Breast epithelium (tissue), 4 donors: Measurements from ENCODE around the gene ZNF329. TPM values are rescaled to one million over a fixed set of nuclear protein-coding genes. Genes with fewer than 3 reads are reported as not detected.
A peak's percentile ranks its signal among the peaks of the same experiment; 100 is the strongest.

Experiments
- DNase-seq, 2 donors: peaks; one replicate each; pipeline ENCODE4 v3.0.0-alpha.2; 2019; ENCODE audit warnings: low spot score in 2 of 2
- H3K27ac ChIP-seq, 2 donors: fragments of 200-600 bp; sonication (generic) in 1 of 2; one replicate each; pipeline ENCODE4 v1.5.1; 2016 to 2019; ENCODE audit warnings: mild to moderate bottlenecking in 1 of 2
- H3K27me3 ChIP-seq, 2 donors: fragments of 200-600 bp; sonication (generic) in 1 of 2; one replicate each; pipeline versions ENCODE4 v1.5.1 to v1.6.0; 2017 to 2019; ENCODE audit warnings: control low read depth in 1 of 2, mild to moderate bottlenecking in 1 of 2
- H3K36me3 ChIP-seq: fragments of 200-600 bp; one replicate; pipeline ENCODE4 v1.5.1; 2019
- H3K4me1 ChIP-seq, 2 donors: fragments of 200-600 bp; sonication (generic); one replicate each; pipeline ENCODE4 v1.5.1; 2016 to 2019; ENCODE audit warnings: control low read depth in 1 of 2
- H3K4me3 ChIP-seq, 3 donors: fragments of 200-600 bp; sonication (generic); 1 replicate in 2 of 3; 2 replicates in 1 of 3; pipeline ENCODE4 v1.5.1; 2016 to 2019; ENCODE audit warnings: mild to moderate bottlenecking in 3 of 3, moderate library complexity in 2 of 3
- H3K9me3 ChIP-seq, 2 donors: fragments of 200-600 bp; sonication (generic) in 1 of 2; one replicate each; pipeline ENCODE4 v1.5.1; 2016 to 2019; ENCODE audit warnings: control low read depth in 1 of 2
- POLR2A ChIP-seq: fragments of 450-650 bp; IDR thresholded peaks from one replicate; pipeline ENCODE4 v1.6.1; 2016; ENCODE audit warnings: antibody characterized with exemption, mild to moderate bottlenecking, moderate library complexity
- POLR2AphosphoS5 ChIP-seq, 3 donors: sonication (generic); formaldehyde crosslinking; IDR thresholded peaks; one replicate each; pipeline ENCODE4 v1.6.1; 2017; ENCODE audit warnings: antibody characterized with exemption in 3 of 3
- intact Hi-C: fragments of 100-400 bp; cut with DNase I; formaldehyde crosslinking; loops from one replicate; pipeline ENCODE4 v1.15.1; 2023; ENCODE audit warnings: low total_unique reads
- total RNA-seq, 3 donors: library from RNA; depleted of rRNA; stranded (reverse); fragments of >200 nt; gene quantifications; one replicate each; pipeline ENCODE4 v1.1.0, GENCODE V29; 2016
- TF ChIP-seq, protein P1 (sequence below), 3 donors: fragments of 450-650 bp; IDR thresholded peaks; one replicate each; pipeline ENCODE4 v1.5.1; 2016 to 2017; ENCODE audit warnings: antibody characterized with exemption in 3 of 3, mild to moderate bottlenecking in 3 of 3, moderate library complexity in 3 of 3

The ZNF329 gene
- total RNA-seq, 3 donors from 2014 or later: 6.9 to 20.8 (median 13.8) TPM

DNA sequence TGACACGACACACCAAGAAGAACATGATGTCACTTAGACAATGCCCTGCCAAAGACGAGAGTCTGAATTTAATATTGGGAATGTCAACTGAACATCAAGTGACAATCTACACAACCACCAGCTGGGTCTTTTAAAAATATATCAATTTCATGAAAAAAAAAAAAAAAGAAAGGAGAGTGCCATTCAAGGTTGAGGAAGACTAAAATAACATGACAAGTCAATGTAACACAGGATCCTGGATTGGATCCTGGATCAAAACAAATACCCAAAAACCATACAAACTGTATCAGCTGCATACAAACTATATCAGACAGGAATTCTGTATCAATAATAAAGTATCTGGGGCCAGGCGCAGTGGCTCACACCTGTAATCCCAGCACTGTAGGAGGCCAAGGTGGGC lies 4.7 kb downstream of the ZNF329 start:
- Histone ChIP-seq H3K27me3 (no peaks in the 10 kb centered on the region), H3K9me3 (peaks cover 68 to 70% of the 10 kb centered on the region in 2 donors), H3K4me1 (peaks cover 0 to 6% of the 10 kb centered on the region in 2 donors), H3K36me3 (peaks cover 13% of the 10 kb centered on the region), H3K27ac (no peak overlapping the region), H3K4me3 (no peak overlapping the region)
- no peak for TF ChIP-seq POLR2A
- TF ChIP-seq POLR2AphosphoS5 (IDR thresholded peaks at IDR 0.05): no peak
- TF ChIP-seq, protein P1, sequence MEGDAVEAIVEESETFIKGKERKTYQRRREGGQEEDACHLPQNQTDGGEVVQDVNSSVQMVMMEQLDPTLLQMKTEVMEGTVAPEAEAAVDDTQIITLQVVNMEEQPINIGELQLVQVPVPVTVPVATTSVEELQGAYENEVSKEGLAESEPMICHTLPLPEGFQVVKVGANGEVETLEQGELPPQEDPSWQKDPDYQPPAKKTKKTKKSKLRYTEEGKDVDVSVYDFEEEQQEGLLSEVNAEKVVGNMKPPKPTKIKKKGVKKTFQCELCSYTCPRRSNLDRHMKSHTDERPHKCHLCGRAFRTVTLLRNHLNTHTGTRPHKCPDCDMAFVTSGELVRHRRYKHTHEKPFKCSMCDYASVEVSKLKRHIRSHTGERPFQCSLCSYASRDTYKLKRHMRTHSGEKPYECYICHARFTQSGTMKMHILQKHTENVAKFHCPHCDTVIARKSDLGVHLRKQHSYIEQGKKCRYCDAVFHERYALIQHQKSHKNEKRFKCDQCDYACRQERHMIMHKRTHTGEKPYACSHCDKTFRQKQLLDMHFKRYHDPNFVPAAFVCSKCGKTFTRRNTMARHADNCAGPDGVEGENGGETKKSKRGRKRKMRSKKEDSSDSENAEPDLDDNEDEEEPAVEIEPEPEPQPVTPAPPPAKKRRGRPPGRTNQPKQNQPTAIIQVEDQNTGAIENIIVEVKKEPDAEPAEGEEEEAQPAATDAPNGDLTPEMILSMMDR (IDR thresholded peaks at IDR 0.05): no peak
- intact Hi-C loops: no loop called here
- no peak for DNase-seq

GRCh38 chr19:58134244-58134643 lies 16.3 kb downstream of the ZNF329 start:
- Histone ChIP-seq H3K9me3 (peaks cover 97 to 100% of the 10 kb centered on the region in 2 donors), H3K4me3 (peak overlapping the region in 1 of 3 donors; percentile 33), H3K27ac (no peak overlapping the region), H3K27me3 (no peaks in the 10 kb centered on the region), H3K36me3 (peaks cover 26% of the 10 kb centered on the region), H3K4me1 (no peaks in the 10 kb centered on the region)
- intact Hi-C loops: no loop called here
- DNase-seq: no peak
- TF ChIP-seq, protein P1 (IDR thresholded peaks at IDR 0.05): no peak
- no peak for TF ChIP-seq POLR2A
- TF ChIP-seq POLR2AphosphoS5 (IDR thresholded peaks at IDR 0.05): no peak

DNA sequence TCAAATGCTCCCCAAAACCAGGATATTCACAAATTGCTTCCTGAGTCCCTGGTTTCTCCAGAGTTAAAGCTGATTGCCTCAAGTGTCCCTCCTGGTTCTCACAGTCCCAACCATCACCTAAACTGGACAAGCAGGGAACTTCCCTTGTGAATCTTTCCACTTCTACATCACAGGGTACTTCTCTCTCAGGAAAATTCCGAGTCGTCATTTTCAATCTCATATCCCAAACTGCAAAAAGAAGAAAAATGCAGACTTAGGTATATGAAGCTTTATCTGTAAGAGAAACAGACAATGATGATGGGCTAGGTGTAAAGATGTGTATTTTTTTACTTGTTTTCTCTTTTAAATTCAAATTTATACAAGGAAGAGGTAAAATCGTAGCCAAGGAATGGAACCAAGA lies 21.3 kb downstream of the ZNF329 start:
- intact Hi-C loops: no loop called here
- Histone ChIP-seq H3K27ac (no peak overlapping the region), H3K4me1 (no peaks in the 10 kb centered on the region), H3K9me3 (peaks cover 100% of the 10 kb centered on the region in 2 donors), H3K4me3 (peak overlapping the region in 1 of 3 donors; percentile 24), H3K36me3 (peaks cover 35% of the 10 kb centered on the region), H3K27me3 (no peaks in the 10 kb centered on the region)
- DNase-seq: no peak
- TF ChIP-seq, protein P1 (IDR thresholded peaks at IDR 0.05): no peak
- no peak for TF ChIP-seq POLR2A
- no peak for TF ChIP-seq POLR2AphosphoS5 (IDR thresholded peaks at IDR 0.05)

DNA sequence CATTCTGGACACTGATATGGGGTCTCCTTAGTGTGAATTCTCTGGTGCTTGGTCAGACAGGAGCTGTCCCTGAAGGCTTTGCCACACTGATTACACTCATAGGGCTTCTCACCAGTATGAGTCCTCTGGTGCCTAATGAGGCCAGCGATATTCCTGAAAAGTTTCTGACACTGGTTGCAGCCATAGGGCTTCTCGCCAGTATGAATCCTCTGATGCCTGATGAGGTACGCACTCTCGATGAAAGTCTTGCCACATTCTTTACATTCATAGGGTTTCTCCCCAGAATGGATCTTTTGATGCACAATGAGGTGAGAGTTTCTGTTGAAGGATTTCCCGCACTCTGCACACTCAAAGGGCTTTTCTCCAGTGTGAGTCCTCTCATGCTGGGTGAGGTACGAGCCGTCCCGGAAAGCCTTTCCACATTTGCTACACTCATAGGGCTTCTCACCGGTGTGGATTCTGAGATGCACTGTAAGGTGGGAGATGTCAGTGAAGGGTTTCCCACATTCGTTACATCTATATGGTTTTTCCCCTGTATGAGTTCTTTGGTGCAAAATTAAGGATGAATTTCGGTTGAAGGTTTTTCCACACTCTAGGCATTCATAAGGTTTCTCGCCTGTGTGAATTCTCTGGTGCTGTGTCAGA lies 22.4 kb downstream of the ZNF329 start:
- TF ChIP-seq, protein P1 (IDR thresholded peaks at IDR 0.05): no peak
- no peak for TF ChIP-seq POLR2A
- TF ChIP-seq POLR2AphosphoS5 (IDR thresholded peaks at IDR 0.05): no peak
- no peak overlapping the region for H3K27ac ChIP-seq
- H3K4me3 ChIP-seq: peak overlapping the region in 1 of 3 donors; percentile 24
- H3K4me1 ChIP-seq: no peaks in the 10 kb centered on the region
- H3K27me3 ChIP-seq: no peaks in the 10 kb centered on the region
- DNase-seq: no peak
- H3K36me3 ChIP-seq: peaks cover 35% of the 10 kb centered on the region
- intact Hi-C loops: no loop called here
- H3K9me3 ChIP-seq: peaks cover 99 to 100% of the 10 kb centered on the region in 2 donors

DNA sequence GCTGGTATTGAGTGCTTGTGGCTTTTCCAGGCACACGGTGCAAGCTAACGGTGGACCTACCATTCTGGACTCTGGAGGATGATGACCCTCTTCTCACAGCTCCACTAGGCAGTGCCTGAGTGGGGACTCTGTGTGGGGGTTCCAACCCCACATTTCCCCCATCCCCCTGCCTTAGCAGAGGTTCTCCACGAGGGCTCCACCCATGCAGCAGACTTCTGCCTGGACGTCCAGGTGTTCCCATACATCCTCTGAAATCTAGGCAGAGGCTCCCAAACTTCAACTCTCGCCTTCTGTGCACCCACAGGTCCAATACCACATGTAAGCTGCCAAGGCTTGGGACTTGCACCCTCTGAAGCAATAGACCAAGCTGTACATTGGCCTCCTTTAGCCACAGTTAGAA lies 27.2 kb downstream of the ZNF329 start:
- TF ChIP-seq POLR2AphosphoS5 (IDR thresholded peaks at IDR 0.05) (no peak), POLR2A (no peak)
- TF ChIP-seq, protein P1 (IDR thresholded peaks at IDR 0.05): no peak
- intact Hi-C loops: no loop called here

More for the DNA sequence above, 27.2 kb downstream of the ZNF329 start:
- Histone ChIP-seq H3K27ac (no peak overlapping the region), H3K4me3 (no peak overlapping the region), H3K4me1 (no peaks in the 10 kb centered on the region), H3K36me3 (peaks cover 10% of the 10 kb centered on the region), H3K27me3 (no peaks in the 10 kb centered on the region), H3K9me3 (peaks cover 94 to 100% of the 10 kb centered on the region in 2 donors)
- DNase-seq: no peak
